GM12878 (cell line): Measurements from ENCODE around the gene DICER1.

Experiments used
- CHD2 ChIP-seq: IDR thresholded peaks from 2 replicates; pipeline ENCODE4 v1.6.1; 2011; ENCODE audit warnings: low read depth, low read length, improper control_type of control experiment, borderline replicate concordance
- CREM ChIP-seq: IDR thresholded peaks from 2 replicates; pipeline ENCODE4 v1.6.1; 2014; ENCODE audit warnings: antibody characterized with exemption, low read depth
- EP300 ChIP-seq, 2 experiments: fragments of 150-350 bp in 1 of 2; IDR thresholded peaks; 2 replicates each; pipeline ENCODE4 v1.6.1; 2011 to 2012; ENCODE audit warnings: low read depth in 2 of 2, low read length in 2 of 2, borderline replicate concordance in 1 of 2, improper control_type of control experiment in 1 of 2, inconsistent platforms in 1 of 2; ENCODE audit not compliant: control insufficient read depth in 1 of 2
- EZH2 ChIP-seq: IDR thresholded peaks from 2 replicates; pipeline ENCODE4 v1.6.1; 2012; ENCODE audit warnings: low read depth, mild to moderate bottlenecking, control low read depth, inconsistent platforms, low read length, borderline replicate concordance; ENCODE audit not compliant: control insufficient read depth
- GABPA ChIP-seq: IDR thresholded peaks from 2 replicates; pipeline ENCODE4 v1.6.1; 2014; ENCODE audit warnings: antibody characterized with exemption, low read depth, mild to moderate bottlenecking, inconsistent platforms
- NFYB ChIP-seq: IDR thresholded peaks from 2 replicates; pipeline ENCODE4 v1.6.1; 2011; ENCODE audit warnings: low read depth, mild to moderate bottlenecking, low read length, improper control_type of control experiment, moderate library complexity; ENCODE audit not compliant: insufficient read depth
- SIN3A ChIP-seq: IDR thresholded peaks from 2 replicates; pipeline ENCODE4 v1.6.1; 2012; ENCODE audit warnings: low read depth, low read length, improper control_type of control experiment
- STAT3 ChIP-seq: IDR thresholded peaks from 2 replicates; pipeline ENCODE4 v1.6.1; 2011; ENCODE audit warnings: low read depth, low read length, improper control_type of control experiment
- ZNF274 ChIP-seq: IDR thresholded peaks from one replicate; pipeline ENCODE4 v1.8.0; 2011; ENCODE audit not compliant: insufficient read length, insufficient read depth
- TF ChIP-seq, protein P1 (sequence below): IDR thresholded peaks from 2 replicates; pipeline ENCODE4 v1.6.1; 2011; ENCODE audit warnings: low read depth, low read length, improper control_type of control experiment, borderline replicate concordance
- TF ChIP-seq, protein P2 (sequence below), 3 experiments: IDR thresholded peaks in 2 of 3; conservative IDR thresholded peaks in 1 of 3; 2 replicates each; pipeline ENCODE4 v1.5.1; 2011; ENCODE audit warnings: low read depth in 3 of 3, low read length in 3 of 3, mild to moderate bottlenecking in 3 of 3, control low read depth in 2 of 3, moderate library complexity in 2 of 3, inconsistent platforms in 1 of 3, mixed read lengths in 1 of 3; ENCODE audit not compliant: control insufficient read depth in 2 of 3, insufficient read depth in 1 of 3; ENCODE audit errors: extremely low read depth in 1 of 3

DNA sequence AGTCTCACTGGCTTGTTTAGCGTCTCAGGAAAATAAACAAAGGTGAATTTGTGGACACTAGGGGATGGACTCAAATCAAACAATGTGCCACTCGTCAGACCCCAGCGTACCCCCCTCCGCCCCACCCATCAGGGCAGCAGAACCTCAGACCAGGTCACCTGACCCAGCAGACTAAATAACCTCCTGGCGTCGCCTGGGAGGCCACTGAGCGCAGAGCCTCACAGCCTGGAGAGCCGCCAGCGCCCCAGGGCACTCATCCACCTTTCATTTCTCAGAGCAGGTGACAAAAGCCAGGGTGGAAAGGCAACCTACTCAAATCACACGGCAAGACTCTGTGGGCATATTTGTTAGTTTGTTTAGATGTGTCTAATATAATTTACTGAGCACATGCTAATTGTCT, 100.9 kb downstream of the DICER1 start:
- TF ChIP-seq EZH2 = no peak
- no peak for TF ChIP-seq CHD2
- TF ChIP-seq, protein P1, sequence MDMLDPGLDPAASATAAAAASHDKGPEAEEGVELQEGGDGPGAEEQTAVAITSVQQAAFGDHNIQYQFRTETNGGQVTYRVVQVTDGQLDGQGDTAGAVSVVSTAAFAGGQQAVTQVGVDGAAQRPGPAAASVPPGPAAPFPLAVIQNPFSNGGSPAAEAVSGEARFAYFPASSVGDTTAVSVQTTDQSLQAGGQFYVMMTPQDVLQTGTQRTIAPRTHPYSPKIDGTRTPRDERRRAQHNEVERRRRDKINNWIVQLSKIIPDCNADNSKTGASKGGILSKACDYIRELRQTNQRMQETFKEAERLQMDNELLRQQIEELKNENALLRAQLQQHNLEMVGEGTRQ = no peak
- TF ChIP-seq NFYB = no peak
- TF ChIP-seq, protein P2, sequence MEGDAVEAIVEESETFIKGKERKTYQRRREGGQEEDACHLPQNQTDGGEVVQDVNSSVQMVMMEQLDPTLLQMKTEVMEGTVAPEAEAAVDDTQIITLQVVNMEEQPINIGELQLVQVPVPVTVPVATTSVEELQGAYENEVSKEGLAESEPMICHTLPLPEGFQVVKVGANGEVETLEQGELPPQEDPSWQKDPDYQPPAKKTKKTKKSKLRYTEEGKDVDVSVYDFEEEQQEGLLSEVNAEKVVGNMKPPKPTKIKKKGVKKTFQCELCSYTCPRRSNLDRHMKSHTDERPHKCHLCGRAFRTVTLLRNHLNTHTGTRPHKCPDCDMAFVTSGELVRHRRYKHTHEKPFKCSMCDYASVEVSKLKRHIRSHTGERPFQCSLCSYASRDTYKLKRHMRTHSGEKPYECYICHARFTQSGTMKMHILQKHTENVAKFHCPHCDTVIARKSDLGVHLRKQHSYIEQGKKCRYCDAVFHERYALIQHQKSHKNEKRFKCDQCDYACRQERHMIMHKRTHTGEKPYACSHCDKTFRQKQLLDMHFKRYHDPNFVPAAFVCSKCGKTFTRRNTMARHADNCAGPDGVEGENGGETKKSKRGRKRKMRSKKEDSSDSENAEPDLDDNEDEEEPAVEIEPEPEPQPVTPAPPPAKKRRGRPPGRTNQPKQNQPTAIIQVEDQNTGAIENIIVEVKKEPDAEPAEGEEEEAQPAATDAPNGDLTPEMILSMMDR (IDR thresholded peaks at IDR 0.05 in 2 of 3, conservative IDR thresholded peaks at IDR 0.05 in 1 of 3; ENCODE audit: control insufficient read depth in 2 of 3, extremely low read depth in 1 of 3, insufficient read depth in 1 of 3, low read depth in 3 of 3, low read length in 3 of 3) = no peak
- no peak for TF ChIP-seq EP300 (IDR thresholded peaks at IDR 0.05; ENCODE audit: borderline replicate concordance in 1 of 2, control insufficient read depth in 1 of 2, low read depth in 2 of 2, low read length in 2 of 2)
- no peak for TF ChIP-seq SIN3A
- TF ChIP-seq ZNF274 = no peak
- no peak for TF ChIP-seq CREM
- no peak for TF ChIP-seq STAT3
- no peak for TF ChIP-seq GABPA
